HG03139 (cell line): ENCODE results near the gene RFTN1.

ENCODE experiments used
- ATAC-seq: cut with Tn5 transposase; IDR thresholded peaks from one replicate; pipeline ENCODE4 v1.9.1; 2021; ENCODE audit not compliant: unreplicated experiment

Gene RFTN1

DNA sequence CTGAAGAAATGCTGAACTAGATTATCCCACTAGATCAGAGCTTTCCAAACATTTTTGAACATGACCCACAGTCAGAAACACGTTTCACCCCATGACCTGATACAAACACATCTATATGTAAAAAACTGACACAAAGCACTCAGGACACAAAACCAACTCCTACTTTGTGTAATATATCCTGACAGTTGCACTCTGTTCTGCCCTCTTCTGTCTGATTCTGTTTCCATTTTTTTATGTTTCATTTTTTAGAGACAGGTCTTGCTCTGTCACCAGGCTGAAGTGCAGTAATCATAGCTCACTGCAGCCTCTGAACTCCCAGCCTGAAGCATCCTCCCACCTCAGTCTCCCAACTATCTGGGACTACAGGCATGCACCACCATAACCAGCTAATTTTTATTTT is 15.8 kb upstream of the RFTN1 start:
- ATAC-seq = no peak

DNA sequence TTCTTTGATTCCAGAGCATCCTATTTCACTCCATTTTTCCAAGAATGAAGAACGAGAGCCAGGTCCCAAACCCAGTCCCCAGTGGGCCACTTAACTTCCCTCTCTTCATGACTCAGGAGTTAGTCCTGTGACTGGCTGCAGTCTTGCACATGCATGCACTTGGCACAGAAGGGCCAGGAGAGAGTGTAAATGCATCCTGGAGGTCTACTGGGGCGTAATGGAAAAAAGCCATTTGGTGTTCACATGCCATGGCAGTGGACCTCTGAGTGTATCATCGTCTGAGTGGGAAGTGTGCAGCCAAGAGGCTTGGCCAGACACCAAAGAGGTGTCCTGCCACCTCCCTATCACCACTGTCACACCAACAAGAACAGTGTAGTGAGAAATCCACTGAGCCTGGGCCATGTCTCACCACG is 15.1 kb upstream of the RFTN1 start:
- ATAC-seq = no peak

DNA sequence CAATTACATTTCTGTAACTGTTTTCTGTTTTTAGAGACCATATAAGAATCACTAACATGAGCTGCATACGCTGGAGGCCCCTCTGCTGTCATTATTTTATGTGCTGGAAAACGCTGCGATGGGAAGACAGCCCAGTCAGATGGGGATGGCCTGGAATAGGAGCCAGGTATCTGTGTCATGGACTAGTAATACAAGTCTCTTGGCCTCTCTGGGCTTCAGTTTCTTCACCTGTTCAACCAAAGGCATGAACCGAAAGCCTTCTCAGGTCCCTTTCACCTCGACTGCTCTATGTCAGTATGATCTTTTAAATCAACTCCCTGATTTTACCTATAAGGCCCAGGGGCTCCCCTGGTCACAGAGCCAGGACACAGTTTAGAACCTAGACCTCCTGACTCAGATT is 14.6 kb upstream of the RFTN1 start:
- ATAC-seq = no peak

DNA sequence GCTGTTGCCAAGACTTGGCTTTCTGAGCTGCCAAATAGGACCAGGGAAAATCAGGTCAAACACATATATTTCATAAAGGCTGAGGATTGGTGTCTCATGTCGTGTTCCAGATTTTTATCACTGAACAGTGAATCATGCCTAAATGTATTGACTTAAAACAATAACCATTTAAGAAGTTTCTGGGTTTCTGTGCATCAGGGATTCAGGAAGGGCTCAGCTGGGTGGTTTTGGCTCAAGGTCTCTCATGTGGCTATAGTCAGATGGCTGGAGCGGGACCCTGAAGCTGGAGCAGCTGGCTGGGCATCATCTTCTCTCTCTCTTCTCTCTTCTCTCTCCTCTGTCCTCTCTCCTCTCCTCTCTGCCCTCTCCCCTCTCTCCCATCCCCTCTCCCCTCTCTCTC is 10.7 kb upstream of the RFTN1 start:
- ATAC-seq = no peak

DNA sequence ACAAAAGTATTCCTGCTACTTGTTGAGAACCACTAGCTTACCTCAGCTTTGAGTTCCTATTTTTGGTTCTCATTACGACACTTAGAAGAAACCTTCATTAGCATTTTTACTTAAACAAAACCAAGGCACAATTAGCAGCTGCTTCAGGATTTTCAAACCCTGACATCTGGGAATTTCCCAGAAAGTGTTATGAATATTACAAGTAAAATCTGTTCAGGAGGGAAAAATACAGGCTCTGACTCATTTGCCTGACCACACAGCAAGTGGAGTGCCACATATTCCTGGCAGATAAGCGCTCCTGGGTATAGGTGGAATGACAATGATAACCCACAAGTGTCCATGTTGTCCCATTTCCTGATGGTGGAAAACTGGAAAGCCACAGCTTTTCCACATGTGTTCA is 10.3 kb upstream of the RFTN1 start:
- no peak for ATAC-seq

DNA sequence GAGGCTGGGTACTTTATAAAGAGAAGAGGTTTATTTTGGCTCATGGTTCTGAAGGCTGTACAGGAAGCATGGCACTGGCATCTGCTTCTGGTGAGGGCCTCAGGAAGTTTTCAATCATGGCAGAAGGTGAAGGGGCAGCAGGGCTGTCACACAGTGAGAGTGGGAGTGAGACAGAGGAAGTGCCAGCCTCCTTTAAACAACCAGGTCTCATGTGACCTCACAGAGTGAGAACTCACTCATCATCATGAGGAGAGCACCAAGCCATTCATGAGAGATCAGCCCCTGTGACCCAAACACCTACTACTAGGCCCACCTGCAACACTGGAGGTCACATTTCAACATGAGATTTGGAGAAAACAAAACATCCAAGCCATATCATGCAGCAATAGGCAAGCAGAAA is 9.3 kb upstream of the RFTN1 start:
- ATAC-seq = no peak

DNA sequence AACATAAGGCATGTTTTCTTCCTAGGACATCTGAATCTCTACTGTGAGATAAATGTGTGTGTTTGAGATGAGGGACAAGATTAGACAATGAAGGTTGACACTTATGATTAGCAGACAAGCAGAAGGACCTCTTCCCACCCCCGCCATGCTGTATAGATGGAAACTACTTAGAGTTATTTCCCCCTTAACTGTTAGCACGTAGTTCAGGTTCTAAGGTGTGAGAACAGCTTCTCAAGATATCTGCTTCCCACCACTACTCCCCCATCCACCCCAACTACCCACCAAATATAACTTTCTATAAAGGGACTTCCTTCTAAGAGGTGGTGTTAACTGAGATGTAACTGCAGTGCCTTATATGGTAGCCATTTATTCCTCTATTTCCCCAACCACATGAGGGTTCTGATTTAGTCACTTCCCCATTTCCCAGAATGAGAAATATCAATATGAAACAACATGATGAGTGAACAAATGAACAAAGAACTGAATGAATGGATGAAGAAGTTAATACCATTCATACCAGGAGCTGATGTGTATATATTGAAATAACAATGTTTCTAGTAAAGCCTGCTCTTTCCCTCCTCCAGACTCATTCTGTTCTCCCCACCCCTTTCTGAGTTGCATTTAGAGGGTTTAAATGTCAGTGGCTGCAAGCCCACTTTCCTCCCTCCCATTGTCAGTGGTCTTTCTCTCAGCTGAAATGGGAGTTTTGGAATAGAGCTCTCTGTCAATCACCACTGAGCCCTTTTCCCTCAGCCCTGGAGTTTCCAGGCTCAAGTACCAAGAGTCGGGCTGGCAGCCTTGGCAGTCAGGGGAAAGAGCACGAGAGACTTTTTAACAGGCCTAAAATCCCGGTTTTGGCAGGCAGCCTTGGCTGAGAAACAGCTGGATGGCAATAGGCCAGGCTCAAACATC is 7.7 kb upstream of the RFTN1 start:
- no peak for ATAC-seq

DNA sequence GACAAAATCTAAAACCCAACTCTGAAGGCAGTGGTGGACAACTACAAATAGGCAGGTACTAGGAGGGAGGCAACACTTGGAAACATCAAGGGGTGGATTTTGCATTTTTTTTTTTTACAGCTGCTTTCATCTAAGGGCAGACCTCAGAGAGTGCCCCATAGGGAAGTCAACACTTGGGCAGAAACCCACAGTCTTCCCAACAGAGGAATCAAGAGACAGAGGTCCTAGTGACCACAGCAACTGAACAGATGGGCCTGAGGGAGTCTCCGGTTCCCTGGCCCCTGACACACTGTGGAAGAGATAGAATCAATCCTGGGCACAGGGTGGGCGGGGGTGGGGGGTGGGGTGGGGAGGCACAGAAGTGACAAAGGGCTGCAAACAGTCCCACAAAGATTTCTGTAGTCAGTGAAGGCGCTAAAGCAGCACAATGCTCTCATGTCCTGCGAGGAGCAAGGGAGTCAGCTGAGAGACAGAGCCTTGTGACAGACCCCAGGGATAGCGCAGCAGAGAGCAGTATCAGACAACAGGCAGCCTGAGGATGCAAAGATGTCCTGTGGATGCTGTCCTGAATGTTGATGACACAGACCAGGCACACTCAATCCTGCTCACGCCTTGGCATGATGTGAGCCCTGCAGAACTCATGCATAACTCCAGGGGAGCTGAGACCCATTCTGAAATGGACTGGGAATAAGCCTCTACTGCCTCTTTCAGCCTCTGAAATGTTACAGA is 6.9 kb upstream of the RFTN1 start:
- no peak for ATAC-seq

DNA sequence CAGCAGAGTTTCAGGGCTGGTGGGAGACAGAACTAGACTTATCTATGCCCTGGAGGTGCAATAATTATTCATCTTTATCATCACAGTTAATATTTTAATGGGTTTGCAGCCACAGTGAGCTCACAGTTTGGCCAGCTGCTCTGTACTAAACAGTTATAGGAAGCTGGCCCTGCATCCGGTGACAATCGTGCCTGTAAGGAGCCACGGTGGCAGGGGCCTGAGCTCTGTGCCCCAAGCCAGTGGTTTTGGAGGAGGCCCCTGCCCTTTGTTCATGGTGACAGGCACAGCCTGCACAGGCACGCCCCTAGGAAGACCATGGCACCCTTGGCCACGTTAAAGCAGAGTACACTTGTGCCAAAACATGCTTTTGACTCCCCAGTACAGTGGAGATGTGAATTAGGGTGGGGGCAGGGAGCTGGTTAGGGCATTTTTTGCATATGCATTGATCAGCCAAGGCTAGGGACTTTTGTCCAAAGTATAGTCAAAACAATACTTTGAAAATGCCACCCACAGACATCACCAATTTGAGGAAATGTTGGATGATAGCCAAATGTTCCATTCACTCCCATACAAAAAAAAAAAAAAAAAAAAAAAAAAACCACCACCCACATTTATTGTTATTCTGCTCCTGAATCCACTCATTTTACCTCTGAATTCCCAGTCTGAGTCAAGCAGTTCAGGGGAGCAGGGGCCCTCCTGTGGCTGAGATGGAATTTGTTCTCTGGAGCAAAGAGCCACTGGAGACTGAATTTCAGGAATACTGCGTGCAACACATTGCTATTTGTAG is 3.4 kb upstream of the RFTN1 start:
- no peak for ATAC-seq

DNA sequence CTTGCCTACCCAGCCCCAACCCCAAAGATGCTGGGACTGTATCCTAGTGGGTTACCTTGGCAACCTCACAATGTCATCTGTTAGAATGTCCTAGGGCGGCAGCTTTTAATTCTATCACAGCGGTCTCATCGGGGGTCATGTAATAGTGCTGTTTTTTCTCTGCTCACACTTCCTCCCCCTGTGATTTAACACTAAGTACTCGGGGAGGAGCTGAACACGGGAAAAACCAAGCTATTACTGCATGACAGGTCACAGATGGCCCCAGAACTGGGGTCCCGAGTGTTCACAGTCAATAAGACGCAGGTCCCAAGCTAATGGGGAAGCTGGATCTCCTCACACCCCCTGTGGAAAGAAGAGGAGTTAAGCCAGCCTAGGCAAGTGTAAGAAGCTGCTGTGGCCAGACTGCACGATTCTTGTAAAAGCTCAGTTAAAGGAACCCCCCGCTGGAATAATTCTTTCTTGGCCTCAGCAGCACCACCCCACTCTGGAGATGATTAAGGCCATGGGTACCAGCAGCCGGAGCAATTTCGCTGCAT is 2.5 kb upstream of the RFTN1 start:
- no peak for ATAC-seq

DNA sequence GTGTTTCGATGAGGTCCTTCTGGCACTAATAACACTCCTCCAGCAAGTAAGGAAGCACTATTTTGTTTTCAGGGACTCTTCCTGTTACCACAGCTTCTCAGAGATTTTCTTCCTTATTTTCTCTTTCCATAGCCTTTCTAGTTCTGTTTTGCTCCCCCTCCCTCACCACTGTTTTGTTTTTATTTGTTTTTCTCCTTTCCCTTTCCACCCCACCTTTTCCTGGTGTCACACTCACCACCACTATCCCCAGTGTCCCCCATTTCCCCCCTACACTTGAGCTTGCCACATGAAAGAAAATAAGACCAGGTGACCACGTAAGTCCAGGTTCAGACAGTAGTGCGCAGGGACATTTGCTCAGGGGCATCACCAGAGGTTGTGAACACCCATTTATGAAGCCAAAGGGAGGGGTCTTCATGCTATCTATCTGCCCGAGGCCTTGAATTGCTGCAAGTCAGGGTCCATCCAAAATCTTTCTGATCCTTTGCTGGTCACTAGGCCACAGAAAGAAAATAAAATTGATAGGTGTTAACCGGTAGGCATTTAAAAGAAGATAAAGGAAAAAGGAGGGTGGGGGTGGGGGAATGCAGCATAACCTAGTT is 1.4 kb upstream of the RFTN1 start:
- no peak for ATAC-seq

DNA sequence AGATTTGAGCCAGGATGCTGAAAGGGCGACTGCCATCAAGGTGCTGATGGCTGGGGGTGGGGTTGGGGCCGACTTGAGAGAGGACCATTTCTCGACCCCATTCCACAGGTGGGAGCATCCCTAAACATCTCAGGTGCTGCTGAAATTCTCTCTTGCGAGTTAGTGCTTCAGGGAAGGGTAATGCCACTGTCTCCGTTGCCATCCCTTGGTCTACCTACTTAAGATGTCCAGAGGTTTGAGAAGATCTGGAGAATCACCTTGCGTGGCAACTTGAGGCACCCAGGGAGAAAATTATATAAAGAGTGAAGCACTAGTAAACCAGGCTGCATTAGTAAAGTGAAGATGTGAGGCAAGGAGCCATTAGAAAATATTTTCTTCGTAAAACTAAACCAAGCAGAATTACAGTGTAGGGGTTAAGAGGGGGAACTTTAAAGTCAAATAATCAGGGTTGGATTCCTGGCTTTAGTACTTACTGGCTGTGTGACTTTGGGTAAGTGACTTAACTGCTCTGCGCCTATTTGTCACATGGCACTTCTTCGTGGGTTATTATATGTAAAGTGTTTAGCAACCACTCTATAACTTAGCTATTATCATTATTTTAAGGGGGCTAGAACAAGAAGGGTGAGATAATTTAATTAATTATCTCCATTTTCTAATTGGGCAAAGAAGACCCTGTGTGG is 662 bp upstream of the RFTN1 start:
- ATAC-seq = no peak

DNA sequence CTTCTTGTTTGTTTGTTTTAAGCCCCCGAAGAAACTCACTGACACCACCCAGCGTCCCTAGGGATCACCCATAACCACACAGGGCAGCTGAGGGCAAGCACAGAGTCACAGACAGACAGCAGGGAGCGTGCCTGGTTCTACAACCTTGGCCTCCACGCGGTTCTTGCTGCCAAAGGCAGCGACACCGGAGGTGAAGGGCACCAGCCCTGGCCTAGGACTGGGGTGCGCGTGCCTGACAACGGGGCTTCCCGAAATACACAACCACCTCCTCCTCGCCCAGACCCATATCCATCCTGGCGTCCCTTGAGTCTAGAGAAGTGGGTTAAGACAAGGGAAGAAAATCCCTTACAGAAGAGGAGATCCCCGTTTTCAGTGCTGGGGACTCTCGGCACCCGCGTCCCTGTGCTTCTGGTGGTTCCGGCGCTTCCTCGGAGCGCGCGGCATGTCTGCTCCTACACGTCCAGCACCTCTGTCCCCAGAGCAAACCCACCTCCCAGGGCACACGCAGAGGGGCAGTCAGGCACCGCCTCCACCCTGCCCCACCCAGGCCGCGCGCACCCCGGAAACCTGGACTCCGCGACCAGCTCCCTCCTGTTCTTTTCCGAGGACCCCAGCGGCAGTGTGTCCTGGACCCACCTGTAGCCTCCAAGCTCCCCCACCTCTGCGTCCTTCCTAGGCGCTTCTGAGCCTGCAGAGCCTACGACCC is 911 bp downstream of the RFTN1 start:
- peak; percentile 8 for ATAC-seq

DNA sequence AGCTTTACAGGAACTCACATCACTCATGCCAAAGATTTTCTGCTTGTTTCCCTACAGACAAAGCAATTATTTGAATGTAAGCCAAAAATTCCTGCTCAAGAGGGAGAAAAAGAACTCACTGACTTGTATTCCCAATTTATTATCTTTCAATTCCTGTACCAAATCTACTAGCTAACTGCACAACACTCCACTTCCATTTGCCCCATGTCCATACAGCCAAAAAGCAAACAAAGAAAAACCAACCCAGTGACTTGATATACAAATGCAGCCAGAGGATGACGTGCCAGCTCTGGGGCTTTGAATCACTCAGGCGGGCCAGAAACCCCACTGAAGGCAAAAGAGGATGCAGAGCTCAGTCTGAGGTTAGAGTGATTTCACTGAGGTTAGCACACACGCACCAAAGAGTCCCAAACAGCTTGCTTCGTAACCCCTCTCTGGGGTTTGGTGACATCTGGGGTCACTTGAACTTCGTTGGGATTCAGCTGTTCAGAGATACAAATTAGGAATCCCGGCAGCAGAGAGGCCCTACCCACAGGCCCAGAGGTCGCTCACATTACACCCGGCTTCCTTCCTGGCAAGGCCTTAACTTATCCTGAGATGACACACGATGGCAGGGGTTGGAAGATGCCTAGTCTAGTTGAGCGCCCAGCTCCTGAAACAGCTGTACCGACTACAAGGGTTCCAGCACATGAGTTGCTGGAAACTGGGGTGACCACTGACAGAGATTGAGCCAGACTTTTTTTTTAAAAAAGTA is 1.6 kb downstream of the RFTN1 start:
- peak; percentile 41 for ATAC-seq

DNA sequence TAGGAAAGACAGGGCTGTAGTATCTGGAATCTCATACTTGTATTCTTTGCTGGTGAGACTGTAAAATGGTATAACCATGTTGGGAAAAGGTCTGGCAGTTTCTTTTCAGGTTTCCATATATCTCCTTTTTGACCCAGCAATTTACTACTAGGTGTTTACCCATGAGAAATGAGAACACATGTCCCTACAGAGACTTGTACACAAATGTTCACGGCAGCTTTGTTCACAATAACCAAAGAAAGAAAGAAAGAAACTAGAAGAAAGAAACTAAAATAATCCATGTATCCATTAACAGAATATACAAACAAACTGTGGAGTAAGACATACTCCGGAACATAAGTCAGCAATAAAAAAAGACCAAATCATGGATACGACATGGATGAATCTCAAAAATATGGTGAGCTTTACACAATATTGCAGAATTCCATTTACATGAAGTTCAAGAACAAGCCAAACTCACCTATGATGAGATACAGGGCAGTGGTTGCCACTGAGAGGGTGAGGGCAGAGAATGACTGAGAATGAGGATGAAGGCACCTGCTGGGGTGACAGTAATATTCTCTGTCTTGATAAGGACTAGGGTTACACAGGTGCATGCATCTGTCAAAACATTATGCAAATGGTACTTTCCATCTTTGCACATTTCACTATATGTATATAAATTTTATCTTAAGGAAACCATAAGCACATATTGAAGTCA is 2.7 kb downstream of the RFTN1 start:
- no peak for ATAC-seq

DNA sequence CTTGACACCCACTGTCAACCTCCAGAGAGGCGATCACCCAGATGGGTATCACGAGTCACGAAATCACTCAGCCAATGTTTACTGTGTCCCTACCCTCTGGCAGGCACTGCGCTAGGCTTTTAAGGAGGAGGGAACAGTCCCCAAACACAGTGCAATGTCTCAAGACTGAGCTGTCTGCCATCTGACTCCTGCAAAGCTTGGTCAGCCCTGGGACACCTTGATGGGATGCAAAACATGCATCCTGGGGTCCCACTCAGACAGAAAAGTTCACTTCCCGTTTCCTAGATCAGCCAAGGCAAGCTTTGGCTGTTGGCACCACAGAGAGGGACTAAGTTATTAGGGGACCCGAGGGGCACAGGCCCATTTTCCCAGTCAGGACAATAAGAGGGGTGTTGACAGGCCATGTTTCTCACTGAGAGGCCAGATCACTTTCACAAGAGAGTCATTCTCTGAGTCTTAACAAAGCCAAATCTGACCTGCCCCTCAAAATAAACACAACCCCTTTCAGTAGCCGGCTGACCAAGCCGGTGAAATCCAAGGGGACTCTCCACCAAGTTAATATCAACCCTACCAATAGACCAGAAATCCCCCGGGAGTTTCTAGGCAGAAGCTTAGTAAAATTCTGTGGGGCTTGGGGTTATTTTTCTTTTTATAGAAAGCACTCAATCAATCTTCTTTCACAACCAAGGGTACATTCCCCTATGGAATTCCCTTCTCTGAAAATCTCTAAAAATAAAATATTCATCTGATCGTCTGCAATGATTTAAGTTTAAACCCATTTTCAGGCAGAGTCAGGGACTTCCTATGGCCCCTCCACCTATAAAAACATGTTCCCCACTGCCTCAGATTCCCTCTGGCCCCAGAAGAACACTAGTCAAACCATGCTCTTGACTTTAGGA is 3.5 kb downstream of the RFTN1 start:
- no peak for ATAC-seq

DNA sequence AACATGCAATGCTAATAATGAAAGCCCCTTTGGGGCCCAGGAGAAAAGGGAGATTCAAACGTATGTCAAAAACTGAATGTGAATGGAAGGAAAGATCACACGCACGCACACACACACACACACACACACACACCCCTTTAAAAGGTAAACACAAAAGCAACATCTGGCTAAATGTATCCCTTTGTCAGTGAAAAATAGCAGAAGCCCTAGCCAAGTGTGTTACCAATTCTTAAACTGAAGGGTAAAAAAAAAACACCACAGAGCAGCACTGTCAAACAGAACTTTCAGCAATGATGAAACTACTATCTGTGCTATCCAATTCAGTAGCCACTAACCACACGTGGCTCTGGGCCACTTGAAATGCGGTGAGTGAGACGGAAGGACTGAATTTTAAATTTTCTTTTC is 4.9 kb downstream of the RFTN1 start:
- no peak for ATAC-seq

DNA sequence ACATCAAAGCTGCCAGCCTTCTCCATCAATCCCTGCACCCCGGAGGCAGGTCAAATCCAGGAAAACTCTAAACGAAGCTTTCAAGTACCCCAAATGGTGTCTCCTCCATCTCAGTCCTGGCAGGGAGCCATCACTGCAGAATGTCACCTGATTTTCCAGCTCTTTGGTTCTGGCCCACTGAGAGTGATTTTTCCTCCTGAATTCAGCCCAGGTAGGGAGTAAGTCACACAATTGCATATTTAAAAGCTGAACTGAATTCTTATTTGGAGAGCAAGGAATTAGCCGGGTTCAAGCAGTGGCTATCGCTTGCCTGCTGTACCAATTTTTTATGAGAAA is 5.3 kb downstream of the RFTN1 start:
- ATAC-seq = no peak
